Naive B cell (primary cell): ENCODE data around the gene USP11. TPM values are rescaled to one million over a fixed set of nuclear protein-coding genes. Genes with fewer than 3 reads are reported as not detected.
A peak's percentile ranks its signal among the peaks of the same experiment; 100 is the strongest.

Experiments
- ATAC-seq, 2 donors: fragments of 150-1000 bp; cut with Tn5 transposase; 2 replicates each; pipeline ENCODE4 v1.10.0; 2021; ENCODE audit warnings: low read depth in 2 of 2, mild to moderate bottlenecking in 2 of 2, moderate library complexity in 2 of 2
- DNase-seq: peaks from one replicate; pipeline ENCODE4 v3.0.0; 2022
- H3K27ac Mint-ChIP-seq, 6 donors: one replicate each; pipeline ENCODE4 v1.8.0; 2020 to 2022; ENCODE audit warnings: mild to moderate bottlenecking in 6 of 6, mixed read lengths in 6 of 6, moderate library complexity in 5 of 6, inconsistent platforms in 2 of 6
- H3K27me3 Mint-ChIP-seq, 3 donors: one replicate each; pipeline ENCODE4 v1.8.0; 2021 to 2022; ENCODE audit warnings: mixed read lengths in 3 of 3, mild to moderate bottlenecking in 1 of 3
- H3K36me3 Mint-ChIP-seq, 2 donors: one replicate each; pipeline ENCODE4 v1.8.0; 2020 to 2022; ENCODE audit warnings: mixed read lengths in 2 of 2, inconsistent platforms in 1 of 2, mild to moderate bottlenecking in 1 of 2
- H3K4me1 Mint-ChIP-seq, 3 donors: one replicate each; pipeline ENCODE4 v1.8.0; 2020 to 2022; ENCODE audit warnings: mixed read lengths in 3 of 3, inconsistent platforms in 1 of 3, mild to moderate bottlenecking in 1 of 3, moderate library complexity in 1 of 3
- H3K4me3 Mint-ChIP-seq, 8 donors: one replicate each; pipeline ENCODE4 v1.8.0; 2020 to 2022; ENCODE audit warnings: mild to moderate bottlenecking in 8 of 8, mixed read lengths in 8 of 8, moderate library complexity in 8 of 8, inconsistent platforms in 2 of 8
- H3K9me3 Mint-ChIP-seq, 7 donors: one replicate each; pipeline ENCODE4 v1.8.0; 2020 to 2022; ENCODE audit warnings: mixed read lengths in 7 of 7, mild to moderate bottlenecking in 5 of 7, inconsistent platforms in 2 of 7, moderate library complexity in 1 of 7
- polyA plus RNA-seq, 6 donors: library from polyadenylated mRNA; unstranded; fragments of 300-500 nt; fragmentation: Illumina TruSeq; gene quantifications; one replicate each; pipeline ENCODE4 v1.2.3, GENCODE V29; 2021; ENCODE audit warnings: low read depth in 6 of 6

USP11 gene
- polyA plus RNA-seq, 6 donors from 2014 or later, result 88.3 to 145 (median 98.7) TPM

DNA sequence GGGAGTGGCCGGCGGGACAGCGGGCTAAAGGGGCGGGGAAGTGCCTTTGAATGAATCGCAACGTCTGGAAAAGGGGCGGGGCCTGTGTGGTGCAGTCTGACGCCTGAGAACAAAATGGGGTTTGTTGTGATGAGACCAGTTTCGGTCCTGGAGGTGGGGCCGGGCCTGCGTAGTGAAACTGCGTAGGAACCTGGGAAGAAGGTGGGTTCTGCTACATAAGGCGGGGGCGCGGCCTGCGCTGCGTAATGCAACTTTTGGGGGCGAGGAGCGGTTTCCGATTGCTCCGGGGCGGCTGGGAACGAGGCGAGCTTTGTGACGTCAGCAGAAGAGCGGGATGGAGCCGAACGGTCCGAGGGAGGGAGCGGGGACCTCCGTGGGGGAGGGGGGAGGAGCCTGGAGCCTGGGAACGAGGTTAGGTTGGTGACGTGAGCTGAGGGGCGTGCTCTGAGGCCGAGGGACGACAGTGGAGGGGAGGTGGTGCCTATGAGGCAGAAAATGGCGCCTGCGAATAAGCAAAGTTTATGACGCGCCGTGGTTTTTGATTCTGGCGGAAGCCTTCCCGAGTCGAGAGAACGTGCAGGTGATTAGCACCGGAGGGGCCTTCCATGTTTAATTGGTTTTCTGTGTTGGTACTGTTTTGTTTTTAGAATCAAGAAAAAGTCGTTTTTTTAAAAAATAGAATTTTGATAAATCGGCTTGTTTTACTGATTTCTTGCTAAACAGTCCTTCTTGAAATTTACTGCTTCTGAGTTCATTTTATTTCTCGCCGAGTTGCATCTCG, 714 bp downstream of the USP11 start:
- Mint-ChIP-seq H3K27ac (peak overlapping the region; percentile 93 to 99 (median 98)), H3K4me1 (peaks cover 8 to 21% (median 16%) of the 10 kb centered on the region in 3 donors), H3K9me3 (no peaks in the 10 kb centered on the region), H3K4me3 (peak overlapping the region; percentile 76 to 98 (median 95)), H3K27me3 (no peaks in the 10 kb centered on the region), H3K36me3 (peaks cover 6 to 26% of the 10 kb centered on the region in 2 donors)
- peak; percentile 95 for DNase-seq
- peak; percentile 81 to 82 for ATAC-seq

DNA sequence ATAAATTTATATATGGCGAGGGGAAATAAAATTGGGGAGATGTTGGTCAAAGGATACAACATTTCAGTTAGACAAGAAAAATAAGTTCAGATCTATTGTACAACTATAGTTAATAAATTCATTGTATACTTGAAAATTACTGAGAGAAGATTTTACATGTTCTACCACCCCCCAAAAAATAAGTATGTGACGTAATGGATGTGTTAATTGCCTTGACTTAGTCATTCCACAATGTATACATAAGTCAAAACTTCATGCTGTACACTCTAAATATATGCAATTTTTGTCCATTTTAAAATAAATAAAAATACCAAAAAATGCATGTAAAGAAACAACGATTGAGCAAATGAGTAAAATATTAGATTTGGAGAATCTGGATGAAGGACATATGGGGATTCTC, 1.8 kb downstream of the USP11 start:
- peaks cover 5 to 23% (median 16%) of the 10 kb centered on the region in 3 donors for H3K4me1 Mint-ChIP-seq

DNA sequence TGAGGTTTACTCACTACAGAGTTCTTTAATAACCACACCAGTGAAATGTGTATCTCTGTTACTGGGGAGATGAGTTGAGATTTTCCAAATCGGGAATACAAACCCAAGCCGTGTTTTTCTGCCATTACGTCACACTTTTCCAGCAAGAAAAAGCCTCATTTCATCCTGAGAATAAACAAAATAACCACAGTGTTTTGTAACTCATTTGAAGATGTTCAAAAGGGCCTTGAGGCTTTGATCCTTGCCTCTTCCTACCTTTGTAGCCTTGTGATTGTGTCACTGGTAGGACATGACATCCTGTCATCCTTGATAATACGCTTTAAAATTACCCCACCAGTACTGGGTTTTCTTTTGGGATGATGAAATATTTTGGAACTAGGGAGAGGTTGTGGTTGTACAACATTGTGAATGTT, 2.9 kb downstream of the USP11 start:
- Mint-ChIP-seq H3K9me3 (no peaks in the 10 kb centered on the region), H3K27me3 (no peaks in the 10 kb centered on the region), H3K36me3 (peaks cover 0 to 21% of the 10 kb centered on the region in 2 donors), H3K4me3 (peak overlapping the region in 6 of 8 donors; percentile 5 to 87 (median 58)), H3K4me1 (peaks cover 5 to 23% (median 16%) of the 10 kb centered on the region in 3 donors), H3K27ac (peak overlapping the region in 3 of 6 donors; percentile 51 to 93 (median 67))
- DNase-seq (no peak), ATAC-seq (no peak)

More for the DNA sequence above, 1.8 kb downstream of the USP11 start:
- peak overlapping the region in 4 of 6 donors; percentile 64 to 94 (median 88) for H3K27ac Mint-ChIP-seq
- DNase-seq (no peak), ATAC-seq (no peak)
- peaks cover 6 to 18% of the 10 kb centered on the region in 2 donors for H3K36me3 Mint-ChIP-seq
- H3K4me3 Mint-ChIP-seq, result peak overlapping the region in 7 of 8 donors; percentile 53 to 98 (median 79)
- no peaks in the 10 kb centered on the region for H3K9me3 Mint-ChIP-seq
- no peaks in the 10 kb centered on the region for H3K27me3 Mint-ChIP-seq

DNA sequence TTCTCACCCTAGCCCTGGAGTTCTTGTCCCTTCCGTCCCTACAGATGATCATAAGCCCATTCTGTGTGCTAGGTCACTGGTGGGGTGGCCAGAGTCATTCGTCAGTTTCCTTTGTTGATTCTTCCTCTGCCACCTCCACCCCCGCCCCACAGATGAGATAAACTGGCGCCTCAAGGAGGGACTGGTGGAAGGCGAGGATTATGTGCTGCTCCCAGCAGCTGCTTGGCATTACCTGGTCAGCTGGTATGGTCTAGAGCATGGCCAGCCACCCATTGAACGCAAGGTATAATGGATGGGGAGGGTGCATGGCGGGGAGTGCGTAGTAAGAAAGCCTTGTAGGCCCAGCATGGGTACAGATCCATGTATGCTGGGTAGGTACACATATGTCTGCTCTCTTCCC, 6.4 kb downstream of the USP11 start:
- Mint-ChIP-seq H3K9me3 (no peaks in the 10 kb centered on the region), H3K4me3 (no peak overlapping the region), H3K27me3 (no peaks in the 10 kb centered on the region), H3K4me1 (peaks cover 5 to 12% (median 10%) of the 10 kb centered on the region in 3 donors), H3K27ac (no peak overlapping the region), H3K36me3 (peaks cover 15 to 45% of the 10 kb centered on the region in 2 donors)
- ATAC-seq (no peak), DNase-seq (no peak)

DNA sequence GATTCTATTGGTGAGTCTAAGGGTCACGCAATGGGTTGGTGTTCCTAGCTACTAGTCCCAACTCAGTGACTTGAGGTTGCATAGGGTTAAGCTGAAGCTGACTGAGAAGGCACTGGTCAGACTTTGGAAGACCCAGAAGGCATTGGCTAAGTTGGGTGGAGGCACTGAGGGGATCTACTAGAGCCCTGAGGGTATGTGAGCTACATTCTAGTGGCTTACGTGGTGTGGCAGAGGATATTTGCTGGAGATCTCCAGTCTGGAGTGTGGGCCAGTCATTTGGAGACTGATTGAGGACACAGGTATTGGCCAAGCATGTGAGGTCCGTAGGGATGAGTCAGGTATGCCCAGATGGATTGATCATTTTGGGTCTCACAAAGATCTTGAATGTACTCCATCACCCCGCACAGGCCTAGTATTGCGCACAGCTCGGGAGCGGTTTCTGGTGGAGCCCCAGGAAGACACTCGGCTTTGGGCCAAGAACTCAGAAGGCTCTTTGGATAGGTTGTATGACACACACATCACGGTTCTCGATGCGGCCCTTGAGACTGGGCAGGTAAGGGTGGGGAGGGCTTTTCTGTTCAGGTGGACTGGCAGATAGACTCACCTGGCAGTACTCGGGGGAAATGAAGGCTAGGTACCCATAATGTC, 7.2 kb downstream of the USP11 start:
- Mint-ChIP-seq H3K27me3 (no peaks in the 10 kb centered on the region), H3K4me3 (peak overlapping the region in 1 of 8 donors; percentile 18), H3K27ac (peak overlapping the region in 3 of 6 donors; percentile 30 to 72 (median 37)), H3K4me1 (peaks cover 5 to 12% (median 10%) of the 10 kb centered on the region in 3 donors), H3K9me3 (no peaks in the 10 kb centered on the region), H3K36me3 (peaks cover 16 to 53% of the 10 kb centered on the region in 2 donors)
- no peak for ATAC-seq
- no peak for DNase-seq

DNA sequence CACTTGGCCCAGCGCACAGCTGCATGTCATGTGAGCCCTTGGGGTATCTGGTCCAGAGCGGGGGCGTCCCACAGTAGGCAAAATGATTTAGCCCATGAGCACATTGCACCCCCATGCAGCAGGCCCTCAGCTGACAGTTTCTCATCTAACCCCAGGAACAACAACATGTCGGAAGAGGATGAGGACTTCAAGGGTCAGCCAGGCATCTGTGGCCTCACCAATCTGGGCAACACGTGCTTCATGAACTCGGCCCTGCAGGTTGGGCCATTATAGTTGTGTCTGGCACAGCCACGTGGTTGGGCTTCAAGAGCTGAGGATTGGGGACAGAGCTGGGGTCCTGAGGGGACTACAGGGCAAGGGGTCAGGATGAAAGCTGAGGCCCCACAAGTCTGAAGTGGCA, 7.8 kb downstream of the USP11 start:
- Mint-ChIP-seq H3K27me3 (no peaks in the 10 kb centered on the region), H3K9me3 (no peaks in the 10 kb centered on the region), H3K36me3 (peaks cover 17 to 52% of the 10 kb centered on the region in 2 donors), H3K4me1 (peaks cover under 1 to 9% (median 5%) of the 10 kb centered on the region in 3 donors), H3K4me3 (no peak overlapping the region), H3K27ac (no peak overlapping the region)
- no peak for ATAC-seq
- DNase-seq, result no peak

DNA sequence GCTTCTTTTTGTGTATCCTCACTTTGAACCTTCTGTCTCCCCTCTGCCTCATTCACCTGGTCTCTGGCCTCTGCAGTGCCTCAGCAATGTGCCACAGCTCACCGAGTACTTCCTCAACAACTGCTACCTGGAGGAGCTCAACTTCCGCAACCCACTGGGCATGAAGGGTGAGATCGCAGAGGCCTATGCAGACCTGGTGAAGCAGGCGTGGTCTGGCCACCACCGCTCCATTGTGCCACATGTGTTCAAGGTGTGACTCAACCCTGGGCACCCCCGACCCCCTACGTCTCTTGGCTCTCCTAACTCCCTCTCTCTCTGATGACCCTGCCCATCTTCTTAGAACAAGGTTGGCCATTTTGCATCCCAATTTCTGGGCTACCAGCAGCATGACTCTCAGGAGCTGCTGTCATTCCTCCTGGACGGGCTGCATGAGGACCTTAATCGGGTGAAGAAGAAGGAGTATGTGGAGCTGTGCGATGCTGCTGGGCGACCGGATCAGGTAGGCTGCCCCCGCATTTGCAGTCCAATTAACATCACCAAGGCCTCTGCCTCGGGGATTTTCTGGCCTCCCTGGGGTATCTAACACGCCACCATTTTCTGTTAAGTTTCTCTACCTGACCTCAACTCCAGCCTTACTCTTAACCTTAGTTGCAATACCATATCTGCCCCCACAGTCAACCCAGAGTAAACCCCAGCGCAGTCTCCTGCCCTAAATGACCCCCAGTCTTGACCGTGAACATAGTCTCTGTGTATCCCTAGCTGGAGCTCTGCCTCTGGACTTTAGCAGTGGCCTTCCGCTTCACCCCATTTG, 8.6 kb downstream of the USP11 start:
- Mint-ChIP-seq H3K36me3 (peaks cover 25 to 58% of the 10 kb centered on the region in 2 donors), H3K27me3 (no peaks in the 10 kb centered on the region), H3K27ac (peak overlapping the region in 3 of 6 donors; percentile 12 to 96 (median 76)), H3K9me3 (no peaks in the 10 kb centered on the region), H3K4me1 (peaks cover 0 to 9% (median 5%) of the 10 kb centered on the region in 3 donors), H3K4me3 (peak overlapping the region in 1 of 8 donors; percentile 56)
- ATAC-seq (no peak), DNase-seq (no peak)

DNA sequence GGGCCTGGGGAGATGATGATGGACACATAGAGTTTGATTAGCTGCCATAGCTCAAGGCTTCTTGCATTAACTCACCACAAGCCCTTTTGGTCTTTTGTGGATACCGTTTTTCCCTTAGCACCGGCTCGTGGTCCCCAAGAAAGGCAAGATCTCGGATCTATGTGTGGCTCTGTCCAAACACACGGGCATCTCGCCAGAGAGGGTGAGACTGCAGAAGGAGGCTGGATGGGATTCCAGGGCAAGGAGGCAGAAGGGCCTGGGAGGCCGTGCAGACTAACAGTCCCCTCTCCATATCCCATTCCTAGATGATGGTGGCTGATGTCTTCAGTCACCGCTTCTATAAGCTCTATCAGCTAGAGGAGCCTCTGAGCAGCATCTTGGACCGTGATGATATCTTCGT, 9.5 kb downstream of the USP11 start:
- peaks cover 27 to 60% of the 10 kb centered on the region in 2 donors for H3K36me3 Mint-ChIP-seq
- H3K4me1 Mint-ChIP-seq, result peaks cover 0 to 5% (median 3%) of the 10 kb centered on the region in 3 donors
- H3K27ac Mint-ChIP-seq, result no peak overlapping the region
- H3K9me3 Mint-ChIP-seq, result no peaks in the 10 kb centered on the region
- H3K4me3 Mint-ChIP-seq, result no peak overlapping the region
- ATAC-seq (no peak), DNase-seq (no peak)
- no peaks in the 10 kb centered on the region for H3K27me3 Mint-ChIP-seq

DNA sequence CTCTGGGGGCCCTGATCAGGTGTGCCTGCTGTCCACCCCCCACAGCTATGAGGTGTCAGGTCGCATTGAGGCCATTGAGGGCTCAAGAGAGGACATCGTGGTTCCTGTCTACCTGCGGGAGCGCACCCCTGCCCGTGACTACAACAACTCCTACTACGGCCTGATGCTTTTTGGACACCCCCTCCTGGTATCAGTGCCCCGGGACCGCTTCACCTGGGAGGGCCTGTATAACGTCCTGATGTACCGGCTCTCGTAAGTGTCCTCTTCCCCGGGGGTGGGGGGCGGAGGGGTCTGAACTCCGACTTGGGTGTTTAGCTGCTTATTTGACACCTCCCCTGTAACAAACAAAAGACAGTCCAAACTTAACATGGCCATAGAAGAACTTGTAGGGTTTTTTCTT, 10.5 kb downstream of the USP11 start:
- no peaks in the 10 kb centered on the region for H3K9me3 Mint-ChIP-seq
- peaks cover 27 to 70% of the 10 kb centered on the region in 2 donors for H3K36me3 Mint-ChIP-seq
- H3K27ac Mint-ChIP-seq, result no peak overlapping the region
- H3K4me1 Mint-ChIP-seq, result peaks cover 0 to 5% (median 2%) of the 10 kb centered on the region in 3 donors
- no peaks in the 10 kb centered on the region for H3K27me3 Mint-ChIP-seq
- H3K4me3 Mint-ChIP-seq, result no peak overlapping the region
- no peak for DNase-seq
- no peak for ATAC-seq

DNA sequence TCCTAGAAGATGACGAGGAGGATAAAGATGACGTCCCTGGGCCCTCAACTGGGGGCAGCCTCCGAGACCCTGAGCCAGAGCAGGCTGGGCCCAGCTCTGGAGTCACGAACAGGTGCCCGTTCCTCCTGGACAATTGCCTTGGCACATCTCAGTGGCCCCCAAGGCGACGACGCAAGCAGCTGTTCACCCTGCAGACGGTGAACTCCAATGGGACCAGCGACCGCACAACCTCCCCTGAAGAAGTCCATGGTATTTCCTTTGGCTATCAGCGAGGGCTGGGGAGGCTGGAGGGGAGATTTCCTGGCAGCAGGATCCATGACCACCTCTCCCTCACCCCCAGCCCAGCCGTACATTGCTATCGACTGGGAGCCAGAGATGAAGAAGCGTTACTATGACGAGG, 11.9 kb downstream of the USP11 start:
- peak overlapping the region in 1 of 8 donors; percentile 68 for H3K4me3 Mint-ChIP-seq
- H3K27ac Mint-ChIP-seq, result no peak overlapping the region
- no peak for ATAC-seq
- H3K4me1 Mint-ChIP-seq, result peaks cover 0 to 7% (median 0%) of the 10 kb centered on the region in 3 donors
- peaks cover 27 to 75% of the 10 kb centered on the region in 2 donors for H3K36me3 Mint-ChIP-seq
- no peaks in the 10 kb centered on the region for H3K9me3 Mint-ChIP-seq
- H3K27me3 Mint-ChIP-seq, result no peaks in the 10 kb centered on the region
- no peak for DNase-seq

DNA sequence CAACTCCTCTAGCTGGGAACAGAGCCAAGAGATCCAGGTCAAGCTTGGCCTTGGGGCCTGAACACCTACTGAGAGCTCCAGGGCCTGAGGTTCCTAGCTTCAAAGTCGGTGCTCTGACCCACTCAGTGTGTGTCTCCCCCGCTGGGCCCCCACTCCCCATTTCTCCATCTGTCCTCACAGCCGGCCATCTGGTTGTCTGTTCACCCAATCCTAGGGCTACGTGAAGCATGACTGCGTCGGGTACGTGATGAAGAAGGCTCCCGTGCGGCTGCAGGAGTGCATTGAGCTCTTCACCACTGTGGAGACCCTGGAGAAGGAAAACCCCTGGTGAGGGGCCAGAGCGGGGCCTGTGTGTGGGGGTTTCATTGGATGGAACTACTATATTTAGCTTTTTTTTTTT, 12.3 kb downstream of the USP11 start:
- Mint-ChIP-seq H3K4me1 (peaks cover 0 to 7% (median 0%) of the 10 kb centered on the region in 3 donors), H3K27ac (peak overlapping the region in 1 of 6 donors; percentile 36), H3K36me3 (peaks cover 27 to 71% of the 10 kb centered on the region in 2 donors), H3K27me3 (no peaks in the 10 kb centered on the region), H3K9me3 (no peaks in the 10 kb centered on the region), H3K4me3 (peak overlapping the region in 1 of 8 donors; percentile 68)
- DNase-seq (no peak), ATAC-seq (no peak)

DNA sequence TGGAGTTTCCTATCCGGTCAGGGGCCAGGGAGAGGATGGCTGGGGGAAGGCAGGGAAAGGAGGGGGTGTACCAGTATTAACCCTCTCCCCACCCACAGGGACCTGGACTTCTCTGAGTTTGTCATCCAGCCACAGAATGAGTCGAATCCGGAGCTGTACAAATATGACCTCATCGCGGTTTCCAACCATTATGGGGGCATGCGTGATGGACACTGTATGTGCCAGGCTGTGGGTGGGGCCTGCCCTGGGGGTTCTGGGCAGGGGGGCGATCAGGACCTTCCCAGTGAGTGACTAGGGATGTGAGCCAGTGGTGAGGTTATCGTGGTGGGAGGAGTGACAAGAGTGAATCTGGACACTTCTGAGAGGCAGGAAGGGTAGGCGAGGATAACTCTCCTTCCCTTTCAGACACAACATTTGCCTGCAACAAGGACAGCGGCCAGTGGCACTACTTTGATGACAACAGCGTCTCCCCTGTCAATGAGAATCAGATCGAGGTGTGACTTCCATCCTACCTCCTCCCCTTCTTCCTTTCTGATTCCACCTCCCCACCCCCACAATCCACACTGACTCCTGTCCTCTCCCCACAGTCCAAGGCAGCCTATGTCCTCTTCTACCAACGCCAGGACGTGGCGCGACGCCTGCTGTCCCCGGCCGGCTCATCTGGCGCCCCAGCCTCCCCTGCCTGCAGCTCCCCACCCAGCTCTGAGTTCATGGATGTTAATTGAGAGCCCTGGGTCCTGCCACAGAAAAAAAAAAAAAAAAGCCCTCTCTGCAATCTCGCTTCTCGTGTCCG, 14.6 kb downstream of the USP11 start:
- no peaks in the 10 kb centered on the region for H3K27me3 Mint-ChIP-seq
- DNase-seq, result no peak

More for the DNA sequence above, 14.6 kb downstream of the USP11 start:
- H3K4me1 Mint-ChIP-seq, result peaks cover 0 to 11% (median 4%) of the 10 kb centered on the region in 3 donors
- no peak overlapping the region for H3K4me3 Mint-ChIP-seq
- no peaks in the 10 kb centered on the region for H3K9me3 Mint-ChIP-seq
- H3K27ac Mint-ChIP-seq, result peak overlapping the region in 2 of 6 donors; percentile 76 to 97
- H3K36me3 Mint-ChIP-seq, result peaks cover 21 to 49% of the 10 kb centered on the region in 2 donors
- ATAC-seq, result no peak
